ENCODE data around the gene NR2F1.

DNA sequence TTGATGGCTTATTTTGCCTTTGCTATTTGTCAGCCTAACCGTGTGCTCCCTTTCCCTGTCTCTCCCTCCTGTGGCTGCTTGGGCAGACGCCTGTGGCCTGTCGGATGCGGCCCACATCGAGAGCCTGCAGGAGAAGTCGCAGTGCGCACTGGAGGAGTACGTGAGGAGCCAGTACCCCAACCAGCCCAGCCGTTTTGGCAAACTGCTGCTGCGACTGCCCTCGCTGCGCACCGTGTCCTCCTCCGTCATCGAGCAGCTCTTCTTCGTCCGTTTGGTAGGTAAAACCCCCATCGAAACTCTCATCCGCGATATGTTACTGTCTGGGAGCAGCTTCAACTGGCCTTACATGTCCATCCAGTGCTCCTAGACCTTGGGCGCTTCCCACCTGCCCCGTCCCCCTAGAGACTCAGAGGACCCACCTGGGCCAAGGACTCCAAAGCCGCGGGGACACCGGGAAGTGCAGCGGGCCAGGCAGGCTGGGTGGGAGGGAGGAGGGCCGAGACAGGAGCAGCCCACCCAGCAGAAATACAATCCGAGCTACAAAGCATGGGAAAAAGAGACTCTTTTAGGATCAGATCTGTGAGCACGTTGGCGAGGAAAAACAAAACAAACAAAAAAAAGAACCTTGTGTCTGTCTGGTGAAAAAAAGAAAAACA lies 10.6 kb downstream of the NR2F1 start:
- TF ChIP-seq, protein P1, sequence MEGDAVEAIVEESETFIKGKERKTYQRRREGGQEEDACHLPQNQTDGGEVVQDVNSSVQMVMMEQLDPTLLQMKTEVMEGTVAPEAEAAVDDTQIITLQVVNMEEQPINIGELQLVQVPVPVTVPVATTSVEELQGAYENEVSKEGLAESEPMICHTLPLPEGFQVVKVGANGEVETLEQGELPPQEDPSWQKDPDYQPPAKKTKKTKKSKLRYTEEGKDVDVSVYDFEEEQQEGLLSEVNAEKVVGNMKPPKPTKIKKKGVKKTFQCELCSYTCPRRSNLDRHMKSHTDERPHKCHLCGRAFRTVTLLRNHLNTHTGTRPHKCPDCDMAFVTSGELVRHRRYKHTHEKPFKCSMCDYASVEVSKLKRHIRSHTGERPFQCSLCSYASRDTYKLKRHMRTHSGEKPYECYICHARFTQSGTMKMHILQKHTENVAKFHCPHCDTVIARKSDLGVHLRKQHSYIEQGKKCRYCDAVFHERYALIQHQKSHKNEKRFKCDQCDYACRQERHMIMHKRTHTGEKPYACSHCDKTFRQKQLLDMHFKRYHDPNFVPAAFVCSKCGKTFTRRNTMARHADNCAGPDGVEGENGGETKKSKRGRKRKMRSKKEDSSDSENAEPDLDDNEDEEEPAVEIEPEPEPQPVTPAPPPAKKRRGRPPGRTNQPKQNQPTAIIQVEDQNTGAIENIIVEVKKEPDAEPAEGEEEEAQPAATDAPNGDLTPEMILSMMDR (conservative IDR thresholded peaks at IDR 0.05): no peak
- no peak for TF ChIP-seq EZH2 (IDR thresholded peaks at IDR 0.05; ENCODE audit: low read depth)
